ENCODE results near the gene PCF11. TPM values are rescaled to one million over a fixed set of nuclear protein-coding genes. Genes with fewer than 3 reads are reported as not detected.

PCF11 gene
- total RNA-seq, 2 experiments from 2014 or later = 80.1 to 98.8 TPM

DNA sequence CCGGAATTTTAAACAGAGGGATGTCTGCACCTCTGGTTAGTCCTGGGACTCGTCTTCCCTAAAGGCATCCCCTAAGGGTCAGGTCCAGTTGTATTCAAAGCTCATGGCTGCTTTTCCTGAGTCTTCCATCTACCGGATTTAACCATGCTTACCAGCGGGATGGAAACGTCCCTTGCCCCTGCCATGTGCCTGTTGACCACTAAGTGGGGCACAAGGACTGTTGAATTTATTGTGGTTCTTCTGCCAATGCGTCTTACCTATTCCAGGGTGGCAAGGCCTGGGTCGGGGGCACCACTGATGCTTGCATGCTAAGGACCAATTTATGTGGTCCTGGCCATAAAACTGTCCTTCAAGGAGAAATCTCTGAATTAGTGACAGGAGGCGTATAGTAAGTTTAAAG is 62.2 kb downstream of the PCF11 start:
- no TSS peak for BruUV-seq (replicated peaks)
- no peaks in the 10 kb centered on the region for H3K4me1 ChIP-seq (ENCODE audit: insufficient read depth, low read length, poor library complexity, severe bottlenecking)
- H3K27ac ChIP-seq (ENCODE audit: low read depth, low read length, poor library complexity, severe bottlenecking) = no peak overlapping the region
- peak; percentile 8 for DNase-seq (ENCODE audit: low spot score)
- POLR2A ChIA-PET = no interaction called here
- no peak overlapping the region for H3K4me2 ChIP-seq (ENCODE audit: low read length)
- no peaks in the 10 kb centered on the region for H3K36me3 ChIP-seq (ENCODE audit: insufficient read depth, low read length)
- H2AFZ ChIP-seq (ENCODE audit: low read length) = no peak overlapping the region
- H3K79me2 ChIP-seq (ENCODE audit: insufficient read depth, low read depth, low read length) = no peaks in the 10 kb centered on the region
- intact Hi-C loops (cut with micrococcal nuclease; ENCODE audit: unreplicated experiment) = no loop called here
- no peak overlapping the region for H3K4me3 ChIP-seq (ENCODE audit: low read depth, low read length, poor library complexity, severe bottlenecking)
- no peak for TF ChIP-seq EZH2phosphoT487 (IDR thresholded peaks at IDR 0.05; ENCODE audit: borderline replicate concordance, low read depth, low read length)
- peak; percentile 52 for TF ChIP-seq CTCF (conservative IDR thresholded peaks at IDR 0.05; ENCODE audit: low read length)
- no peaks in the 10 kb centered on the region for H3K9me3 ChIP-seq (ENCODE audit: low read length)
- H3K9me2 ChIP-seq (ENCODE audit: insufficient read depth, low read length) = no peaks in the 10 kb centered on the region
- no peaks in the 10 kb centered on the region for H4K20me1 ChIP-seq (ENCODE audit: insufficient read depth, low read length)
- CTCF ChIA-PET (ENCODE audit: unreplicated experiment) = no interaction called here

DNA sequence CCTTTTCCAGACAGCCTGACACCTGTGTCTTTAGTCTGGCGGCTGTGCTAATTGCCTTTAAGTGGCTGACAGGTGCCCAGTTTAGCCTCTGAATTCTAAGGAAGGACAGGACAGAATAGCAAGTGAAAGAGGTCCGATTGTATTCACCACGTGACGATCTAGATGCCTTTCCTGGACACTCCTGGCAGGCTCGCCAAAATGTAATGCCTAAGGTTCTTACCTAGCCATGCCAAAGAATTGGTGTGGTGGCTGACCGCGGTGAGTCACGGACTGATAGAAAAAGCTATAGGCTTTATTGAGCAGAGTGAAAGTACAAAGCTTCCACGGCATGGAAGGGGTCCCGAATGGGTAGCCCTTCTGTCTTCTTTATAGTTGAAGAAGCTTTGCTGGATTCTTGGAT is 63.3 kb downstream of the PCF11 start:
- Histone ChIP-seq H3K4me3 (ENCODE audit: low read depth, low read length, poor library complexity, severe bottlenecking) (no peak overlapping the region), H3K9me3 (ENCODE audit: low read length) (no peaks in the 10 kb centered on the region), H3K27ac (ENCODE audit: low read depth, low read length, poor library complexity, severe bottlenecking) (no peak overlapping the region), H3K4me1 (ENCODE audit: insufficient read depth, low read length, poor library complexity, severe bottlenecking) (no peaks in the 10 kb centered on the region), H3K4me2 (ENCODE audit: low read length) (no peak overlapping the region), H3K36me3 (ENCODE audit: insufficient read depth, low read length) (no peaks in the 10 kb centered on the region), H3K9me2 (ENCODE audit: insufficient read depth, low read length) (no peaks in the 10 kb centered on the region), H2AFZ (ENCODE audit: low read length) (no peak overlapping the region), H4K20me1 (ENCODE audit: insufficient read depth, low read length) (no peaks in the 10 kb centered on the region), H3K79me2 (ENCODE audit: insufficient read depth, low read depth, low read length) (no peaks in the 10 kb centered on the region)
- DNase-seq (ENCODE audit: low spot score) = no peak
- POLR2A ChIA-PET = interaction anchor here (0.6 kb wide), 1 partner anchor 130 kb away, joined by 3 read pairs; no protein-coding TSS in a partner anchor
- TF ChIP-seq EZH2phosphoT487 (IDR thresholded peaks at IDR 0.05; ENCODE audit: borderline replicate concordance, low read depth, low read length) = no peak
- CTCF ChIA-PET (ENCODE audit: unreplicated experiment) = no interaction called here
- BruUV-seq (replicated peaks) = no TSS peak
- intact Hi-C loops (cut with micrococcal nuclease; ENCODE audit: unreplicated experiment) = no loop called here

- no TSS peak for BruUV-seq (replicated peaks)
- Histone ChIP-seq H3K9me2 (ENCODE audit: insufficient read depth, low read length) (no peaks in the 10 kb centered on the region), H3K4me3 (ENCODE audit: low read depth, low read length, poor library complexity, severe bottlenecking) (no peak overlapping the region), H2AFZ (ENCODE audit: low read length) (no peak overlapping the region), H4K20me1 (ENCODE audit: insufficient read depth, low read length) (no peaks in the 10 kb centered on the region), H3K27ac (ENCODE audit: low read depth, low read length, poor library complexity, severe bottlenecking) (no peak overlapping the region), H3K9me3 (ENCODE audit: low read length) (no peaks in the 10 kb centered on the region), H3K4me2 (ENCODE audit: low read length) (no peak overlapping the region), H3K36me3 (ENCODE audit: insufficient read depth, low read length) (no peaks in the 10 kb centered on the region), H3K4me1 (ENCODE audit: insufficient read depth, low read length, poor library complexity, severe bottlenecking) (no peaks in the 10 kb centered on the region), H3K79me2 (ENCODE audit: insufficient read depth, low read depth, low read length) (no peaks in the 10 kb centered on the region)
- ChIA-PET POLR2A (interaction anchor here (0.7 to 0.9 kb wide), 2 partner anchors 15 to 23 kb away, joined by 3 read pairs; no protein-coding TSS in a partner anchor), CTCF (ENCODE audit: unreplicated experiment) (no interaction called here)
- no peak for DNase-seq (ENCODE audit: low spot score)
- intact Hi-C loops (cut with micrococcal nuclease; ENCODE audit: unreplicated experiment) = no loop called here
- no peak for TF ChIP-seq CTCF (conservative IDR thresholded peaks at IDR 0.05; ENCODE audit: low read length)
- no peak for TF ChIP-seq EZH2phosphoT487 (IDR thresholded peaks at IDR 0.05; ENCODE audit: borderline replicate concordance, low read depth, low read length)
These were observed 64.8 kb downstream of the PCF11 start for GRCh38 chr11:83221694-83222093.
